Left colon (tissue), 2 donors: ENCODE results near the gene IL31RA. TPM values are rescaled to one million over a fixed set of nuclear protein-coding genes. Genes with fewer than 3 reads are reported as not detected.
"Not testable (repeated sequence)": the region's sequence is repeated elsewhere in the genome, so short reads cannot be mapped to it uniquely, and the experiment has no call there.

ENCODE experiments used
- ATAC-seq: fragments of 200-7000 bp; cut with Tn5 transposase; one replicate; pipeline ENCODE4 v1.9.1; 2020; ENCODE audit warnings: mild to moderate bottlenecking, moderate library complexity
- DNase-seq, 2 donors: peaks; one replicate each; pipeline ENCODE4 v3.0.0-alpha.2; 2020
- intact Hi-C, 2 donors: fragments of 100-400 bp; cut with DNase I in 1 of 2; cut with micrococcal nuclease in 1 of 2; formaldehyde crosslinking; loops; one replicate each; pipeline versions ENCODE4 v1.11.2 to v1.14.0; 2022; cut with DNase I, micrococcal nuclease
- long read RNA-seq: library from polyadenylated mRNA; unstranded; transcript quantifications from one replicate; pipeline ENCODE4 v2.0.0, GENCODE V29; 2021
- total RNA-seq, 2 donors: library from RNA; stranded (reverse); fragmentation: NEBNext Ultra II Directional; extraction: Animal tissue kit (Norgen Biotek cat#: 25700); gene quantifications; one replicate each; pipeline ENCODE4 v1.2.1, GENCODE V29; 2021
- donor health status: DM: no; HTN: no; CAD: no.
- donor health status: DM: yes; HTN: yes; CAD: no.

IL31RA gene
- not detected for total RNA-seq
- long read RNA-seq: 0 reads

DNA sequence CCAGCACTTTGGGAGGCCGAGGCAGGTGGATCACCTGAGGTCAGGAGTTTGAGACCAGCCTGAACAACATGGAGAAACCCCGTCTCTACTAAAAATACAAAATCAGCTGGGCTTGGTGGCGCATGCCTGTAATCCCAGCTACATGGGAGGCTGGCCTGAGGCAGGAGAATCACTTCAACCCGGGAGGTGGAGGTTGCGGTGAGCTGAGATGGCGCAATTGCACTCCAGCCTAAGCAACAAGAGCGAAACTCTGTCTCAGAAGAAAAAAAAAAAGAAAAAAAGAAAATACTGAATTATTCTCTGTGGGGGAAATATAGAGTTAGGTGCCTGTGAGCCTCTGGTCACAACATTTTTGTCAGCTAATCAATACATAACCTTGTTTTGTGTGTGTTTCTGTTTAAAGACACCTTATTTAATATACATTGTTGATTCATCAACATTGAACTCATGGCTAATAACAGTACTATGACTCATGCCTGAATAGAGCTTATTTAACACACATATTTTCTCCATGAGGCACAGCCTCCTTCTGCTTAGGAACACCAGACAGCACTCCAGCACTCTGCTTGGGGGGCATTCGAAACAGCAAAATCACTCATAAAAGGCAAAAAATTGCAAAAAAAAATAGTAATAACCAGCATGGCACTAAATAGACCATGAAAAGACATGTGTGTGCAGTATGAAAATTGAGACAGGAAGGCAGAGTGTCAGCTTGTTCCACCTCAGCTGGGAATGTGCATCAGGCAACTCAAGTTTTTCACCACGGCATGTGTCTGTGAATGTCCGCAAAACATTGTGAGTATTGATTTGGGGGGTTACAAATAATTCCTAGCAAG lies at the start of gene IL31RA:
IL31RA (plus strand) TSS at position 519 of the 836 bp plus-strand sequence; CDS start at position 733, 214 bp downstream.
- intact Hi-C loops: no loop called here
- no peak for DNase-seq
- no peak for ATAC-seq

DNA sequence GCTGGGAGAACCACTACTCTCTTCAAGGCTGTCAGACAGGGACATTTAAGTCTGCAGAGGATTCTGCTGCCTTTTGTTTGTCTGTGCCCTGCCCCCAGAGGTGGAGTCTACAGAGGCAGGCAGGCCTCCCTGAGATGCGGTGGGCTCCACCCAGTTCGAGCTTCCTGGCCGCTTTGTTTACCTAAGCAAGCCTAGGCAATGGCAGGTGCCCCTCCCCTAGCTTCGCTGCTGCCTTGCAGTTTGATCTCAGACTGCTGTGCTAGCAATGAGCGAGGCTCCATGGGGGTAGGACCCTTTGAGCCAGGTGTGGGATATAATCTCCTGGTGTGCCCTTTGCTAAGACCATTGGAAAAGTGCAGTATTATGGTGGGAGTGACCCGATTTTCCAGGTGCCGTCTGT lies 42.3 kb upstream of the IL31RA start:
- intact Hi-C loops, ATAC-seq, DNase-seq: not testable (repeated sequence)

DNA sequence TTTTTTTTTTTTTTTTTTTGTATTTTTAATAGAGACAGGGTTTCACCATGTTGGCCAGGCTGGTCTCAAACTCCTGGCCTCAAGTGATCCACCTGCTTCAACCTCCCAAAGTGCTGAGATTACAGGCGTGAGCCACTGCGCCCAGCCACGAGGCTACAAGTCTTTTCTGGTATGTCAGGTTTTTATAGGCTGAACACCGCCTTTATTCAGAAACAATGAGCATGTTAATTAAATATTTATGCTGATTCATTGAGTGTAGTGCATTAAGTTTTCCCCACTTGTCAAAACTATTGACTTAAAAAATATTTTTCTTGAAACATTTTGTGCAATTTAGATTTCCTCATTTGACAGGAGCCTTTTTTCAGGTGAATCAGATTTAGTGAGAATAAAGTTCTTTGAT lies 35.2 kb upstream of the IL31RA start:
- DNase-seq, ATAC-seq, intact Hi-C loops: not testable (repeated sequence)

DNA sequence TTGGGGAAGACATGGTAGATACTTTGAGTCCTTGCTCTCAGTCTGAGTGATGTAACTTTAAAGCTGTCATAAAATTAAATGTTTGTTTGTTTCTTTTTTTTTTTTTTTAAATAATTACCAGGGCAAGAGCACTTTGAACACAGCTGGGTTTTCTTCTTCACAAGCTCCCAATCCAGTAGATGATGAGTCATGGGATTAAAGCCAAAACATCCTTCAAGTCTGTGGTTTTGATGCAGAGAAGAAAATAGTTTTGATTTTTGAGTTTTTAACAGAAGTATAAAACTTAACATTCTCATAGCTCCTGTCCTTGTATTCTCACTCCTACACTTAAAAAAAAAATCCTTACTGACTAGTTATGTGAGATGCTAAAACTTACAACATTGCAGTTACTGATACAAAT lies 34.8 kb upstream of the IL31RA start:
- intact Hi-C loops: no loop called here
- ATAC-seq: no peak
- DNase-seq: no peak

DNA sequence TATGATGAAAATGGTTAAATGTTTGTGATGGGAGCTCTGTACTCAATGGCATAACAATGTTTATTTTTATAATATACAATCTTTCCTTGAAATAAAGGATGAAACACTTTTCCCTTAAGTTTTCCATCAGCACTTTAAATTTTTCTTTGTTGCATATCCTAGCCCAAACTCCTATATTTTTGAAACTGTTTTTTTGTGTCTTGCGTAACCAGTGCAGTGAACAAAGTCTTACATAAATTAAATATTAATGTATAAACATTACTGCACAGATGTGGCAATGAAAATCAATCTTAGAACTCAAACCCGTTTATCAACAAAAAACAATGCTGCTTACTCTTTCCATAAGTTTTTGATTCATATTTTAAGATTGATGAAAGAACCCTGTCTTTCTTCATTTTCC lies 34.1 kb upstream of the IL31RA start:
- intact Hi-C loops: no loop called here
- ATAC-seq (no peak), DNase-seq (no peak)

DNA sequence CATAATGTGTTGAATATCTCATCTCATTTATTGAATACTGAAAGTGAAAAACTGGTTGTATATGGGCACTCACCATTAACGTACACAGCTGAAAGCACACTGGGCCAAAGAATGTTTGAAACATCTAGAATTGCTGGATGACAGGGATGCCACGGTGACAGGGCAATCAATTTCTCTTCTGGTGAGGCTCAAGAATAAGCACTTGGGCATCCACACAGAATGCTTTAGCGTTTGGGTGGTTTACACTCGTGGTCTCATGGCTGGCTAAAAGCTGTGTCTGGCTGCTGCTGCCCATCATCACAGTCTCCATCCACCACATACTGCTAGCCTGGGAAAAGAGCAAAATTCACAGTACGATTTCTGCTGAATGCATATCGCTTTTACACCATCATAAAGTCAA lies 30.7 kb upstream of the IL31RA start:
- DNase-seq: no peak
- intact Hi-C loops: no loop called here
- no peak for ATAC-seq

DNA sequence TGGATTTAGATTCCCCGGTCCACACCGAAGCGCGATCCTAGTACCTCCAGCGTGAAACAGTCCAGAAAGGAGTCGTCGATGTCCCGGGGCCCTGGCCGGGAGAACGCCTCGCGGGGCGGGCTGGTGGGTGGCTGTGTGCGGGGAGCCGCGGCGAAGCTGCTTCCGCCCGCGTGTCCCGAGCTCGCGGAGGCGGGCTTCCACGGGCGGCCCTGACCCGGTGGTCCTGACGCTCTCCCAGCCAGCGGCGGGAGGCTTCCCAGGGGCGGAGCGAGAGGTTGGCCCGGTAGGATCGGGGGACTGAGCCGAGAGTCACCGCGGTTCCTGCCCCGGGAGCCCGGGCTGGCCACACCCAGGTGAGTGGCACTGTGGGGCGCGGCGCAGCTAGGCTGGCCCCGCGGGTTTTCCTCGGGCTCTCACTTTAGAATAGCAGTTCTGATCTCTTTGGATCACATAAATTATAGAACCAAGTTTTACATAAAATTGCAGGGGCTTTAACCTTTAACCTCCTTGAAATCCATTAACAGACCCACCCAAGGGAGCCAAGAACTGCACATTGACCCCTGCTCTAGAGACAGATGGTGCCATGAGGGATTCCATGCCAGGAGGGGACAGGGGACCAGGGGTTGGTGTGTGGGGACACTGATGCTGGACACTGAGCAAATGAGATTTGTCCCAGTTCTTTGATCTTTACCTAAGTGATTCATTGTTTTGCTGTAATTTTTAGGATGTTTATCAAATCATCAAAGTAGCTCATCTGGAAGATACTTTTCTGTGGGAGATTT lies 29.2 kb upstream of the IL31RA start:
- DNase-seq: no peak
- intact Hi-C loops: no loop called here

DNA sequence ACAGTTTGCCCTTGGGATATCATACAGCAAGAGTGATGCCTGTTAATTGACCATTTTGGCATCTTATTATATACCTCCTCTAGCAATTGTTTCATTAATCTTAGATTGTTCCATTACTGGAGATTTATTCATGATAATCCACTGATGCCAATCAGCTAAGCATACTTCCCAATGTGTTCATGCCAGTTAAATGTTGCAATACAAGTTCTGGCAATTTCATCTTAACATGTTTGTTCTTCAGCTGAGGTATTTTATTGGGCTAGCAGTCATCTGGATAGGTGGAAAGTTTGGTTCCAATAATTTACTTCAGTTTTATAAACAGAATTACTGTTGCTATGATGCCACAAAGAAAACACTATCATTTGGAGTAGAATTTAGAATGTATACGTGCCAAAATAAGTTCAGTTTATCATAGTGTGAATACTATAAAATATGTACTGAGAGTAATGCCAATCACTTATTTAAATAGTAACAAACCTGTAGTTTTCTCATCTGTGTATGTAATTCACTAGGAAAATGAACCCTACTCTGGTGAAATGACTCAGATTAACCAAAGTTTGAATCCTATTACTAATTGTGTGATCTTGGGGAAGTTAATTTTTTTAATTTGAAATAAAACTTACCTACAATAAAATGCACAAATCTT lies 27.9 kb upstream of the IL31RA start:
- intact Hi-C loops: no loop called here
- ATAC-seq: no peak
- no peak for DNase-seq

More for the DNA sequence above, 29.2 kb upstream of the IL31RA start:
- ATAC-seq: no peak

DNA sequence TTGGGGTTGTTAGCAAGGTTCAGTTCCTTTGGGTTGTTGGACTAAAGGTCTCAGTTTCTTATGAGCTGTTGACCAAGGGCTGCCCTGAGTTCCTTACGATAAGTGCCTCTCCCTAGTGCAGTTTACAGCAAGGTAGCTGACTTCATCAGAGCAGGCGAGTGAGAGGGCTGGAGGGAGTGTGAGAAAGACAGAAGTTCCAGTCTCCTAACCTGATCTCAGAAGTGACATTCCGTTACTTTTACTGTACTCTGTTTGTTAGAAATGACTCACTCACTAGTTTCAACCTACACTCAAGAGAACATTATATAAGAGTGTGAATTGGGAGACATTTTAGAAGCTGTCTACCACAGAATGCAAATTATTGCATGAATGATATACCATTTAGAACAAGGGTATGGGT lies 21.2 kb upstream of the IL31RA start:
- intact Hi-C loops: no loop called here
- no peak for DNase-seq
- no peak for ATAC-seq

DNA sequence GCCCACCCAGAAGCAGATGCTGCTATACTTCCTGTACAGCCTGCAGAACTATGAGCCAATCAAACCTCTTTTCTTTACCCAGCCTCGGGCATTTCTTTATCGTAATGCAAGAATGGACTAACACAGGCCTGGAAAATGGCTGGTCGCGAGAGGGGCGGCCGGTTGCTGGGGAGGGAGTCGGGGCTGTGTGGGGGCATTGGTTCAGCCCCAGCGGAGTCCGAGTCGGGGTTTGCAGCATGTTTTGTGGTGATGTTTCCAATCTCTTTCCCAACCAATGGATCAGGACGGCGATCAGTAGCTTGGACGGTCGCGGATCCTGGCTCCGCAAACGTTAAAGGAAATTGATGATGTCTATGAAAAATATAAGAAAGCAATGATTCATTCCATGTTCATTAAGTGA lies 18.7 kb upstream of the IL31RA start:
- ATAC-seq: no peak
- DNase-seq: no peak
- intact Hi-C loops: no loop called here

DNA sequence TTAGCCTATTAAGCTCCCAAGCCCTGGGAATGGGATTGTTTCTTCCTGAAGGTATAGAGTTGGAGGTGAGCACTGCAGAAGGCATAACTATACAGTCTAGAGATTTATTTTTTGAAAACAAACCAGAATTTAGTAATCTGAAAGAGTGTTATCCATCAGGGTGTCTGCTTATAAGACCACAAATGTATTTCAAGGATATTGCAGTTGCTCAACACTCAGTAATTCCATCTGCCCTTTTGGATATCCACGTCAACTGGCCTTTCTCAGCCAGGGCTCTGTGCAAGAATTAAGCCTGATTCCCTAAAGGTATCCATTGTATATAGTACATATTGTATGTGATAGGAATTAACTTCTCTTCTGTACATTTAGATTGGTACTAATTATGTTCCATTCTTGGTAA lies 15.0 kb upstream of the IL31RA start:
- ATAC-seq: no peak
- intact Hi-C loops: no loop called here
- DNase-seq: no peak

DNA sequence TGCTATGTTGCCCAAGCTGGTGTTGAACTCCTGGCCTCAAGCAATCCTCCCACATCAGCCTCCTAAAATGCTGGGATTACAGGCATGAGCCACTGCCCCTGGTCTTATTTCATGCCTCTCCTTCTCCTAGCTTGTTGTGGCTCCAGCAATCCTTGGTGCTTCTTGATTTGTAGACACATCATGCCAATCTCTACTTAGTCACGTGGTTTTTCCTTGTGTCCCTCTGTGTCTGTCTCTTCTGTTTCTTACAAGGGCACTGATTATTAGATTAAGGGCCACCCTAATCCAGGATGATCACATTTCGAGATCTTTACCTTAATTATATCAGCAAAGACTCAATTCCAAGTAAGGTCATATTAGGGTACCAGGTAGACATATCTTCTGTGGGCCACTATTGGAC lies 9.2 kb upstream of the IL31RA start:
- intact Hi-C loops: no loop called here
- ATAC-seq (no peak), DNase-seq (no peak)

DNA sequence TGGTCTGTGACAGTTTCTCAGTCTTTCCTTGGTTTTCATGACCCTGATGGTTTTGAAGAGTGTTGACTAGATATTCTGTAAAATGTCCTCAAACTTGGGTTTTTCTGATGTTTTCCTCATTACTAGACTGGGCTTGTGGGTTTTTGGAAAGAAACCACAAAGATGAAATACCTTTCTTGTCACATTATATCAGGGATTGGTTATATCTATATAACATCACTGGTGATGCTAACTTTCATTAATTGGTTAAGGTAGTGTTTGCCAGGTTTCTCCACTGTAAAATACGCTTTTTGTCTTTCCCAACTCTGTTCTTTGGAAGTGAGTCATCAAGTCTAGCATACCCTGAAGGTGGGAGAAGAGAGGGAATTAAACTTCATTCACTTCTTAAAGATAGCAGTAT lies 3.3 kb upstream of the IL31RA start:
- DNase-seq: no peak
- intact Hi-C loops: no loop called here
- no peak for ATAC-seq

DNA sequence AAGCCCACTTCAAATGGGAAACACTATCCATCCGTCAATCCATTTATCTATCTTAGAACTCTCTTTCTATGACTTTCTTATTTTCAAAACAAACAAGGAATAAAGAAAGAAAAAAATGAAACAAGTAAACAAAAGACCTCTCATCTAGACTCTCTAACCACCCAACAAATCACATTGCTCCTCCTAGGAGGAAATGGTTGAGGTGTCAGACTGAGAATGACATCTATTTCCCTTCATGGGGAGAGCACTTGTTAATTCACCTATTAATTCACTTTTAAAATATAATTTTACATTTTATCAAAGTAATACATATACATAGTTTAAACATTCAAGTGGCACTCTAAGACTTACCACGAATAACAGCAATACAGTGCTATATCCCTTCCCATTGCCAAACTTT lies 2.4 kb upstream of the IL31RA start:
- no peak for DNase-seq
- intact Hi-C loops: no loop called here

DNA sequence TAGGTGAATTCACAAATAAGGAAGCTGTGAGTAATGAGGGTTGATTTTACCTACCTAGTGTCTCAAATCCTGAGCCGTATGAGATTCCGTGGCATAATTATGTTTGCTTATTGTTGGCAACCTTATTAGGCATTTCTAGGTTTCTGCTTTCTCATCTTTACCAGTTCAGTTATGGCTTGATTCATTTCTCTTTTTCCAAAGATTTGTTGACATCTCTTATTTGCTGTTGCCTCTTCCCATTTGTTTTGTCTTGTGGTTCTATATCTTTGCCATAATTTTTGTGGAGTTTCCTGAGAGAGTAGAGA lies 470 bp downstream of the IL31RA start:
- intact Hi-C loops: no loop called here
- no peak for DNase-seq
- no peak for ATAC-seq

More for the DNA sequence above, 2.4 kb upstream of the IL31RA start:
- no peak for ATAC-seq

DNA sequence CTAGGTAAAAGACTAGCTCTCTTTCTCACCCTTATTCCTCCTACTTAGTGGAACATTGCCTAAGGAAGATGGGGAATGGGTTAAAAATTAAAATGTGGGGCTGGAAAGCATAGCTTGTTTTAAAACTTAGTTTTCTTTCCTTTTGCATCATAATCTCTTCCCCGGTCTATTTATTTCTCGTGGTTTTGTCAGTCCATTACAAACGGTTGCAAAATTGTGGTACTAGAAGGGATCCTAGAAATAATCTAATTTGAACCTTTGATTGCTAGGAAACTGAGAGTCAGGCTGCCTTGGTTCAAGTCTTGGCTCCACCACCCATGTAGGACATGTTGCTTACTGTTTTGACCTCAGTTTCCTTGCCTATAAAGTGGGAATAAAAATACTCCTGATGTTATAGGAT lies 1.3 kb downstream of the IL31RA start:
- no peak for ATAC-seq
- intact Hi-C loops: no loop called here
- DNase-seq: no peak

DNA sequence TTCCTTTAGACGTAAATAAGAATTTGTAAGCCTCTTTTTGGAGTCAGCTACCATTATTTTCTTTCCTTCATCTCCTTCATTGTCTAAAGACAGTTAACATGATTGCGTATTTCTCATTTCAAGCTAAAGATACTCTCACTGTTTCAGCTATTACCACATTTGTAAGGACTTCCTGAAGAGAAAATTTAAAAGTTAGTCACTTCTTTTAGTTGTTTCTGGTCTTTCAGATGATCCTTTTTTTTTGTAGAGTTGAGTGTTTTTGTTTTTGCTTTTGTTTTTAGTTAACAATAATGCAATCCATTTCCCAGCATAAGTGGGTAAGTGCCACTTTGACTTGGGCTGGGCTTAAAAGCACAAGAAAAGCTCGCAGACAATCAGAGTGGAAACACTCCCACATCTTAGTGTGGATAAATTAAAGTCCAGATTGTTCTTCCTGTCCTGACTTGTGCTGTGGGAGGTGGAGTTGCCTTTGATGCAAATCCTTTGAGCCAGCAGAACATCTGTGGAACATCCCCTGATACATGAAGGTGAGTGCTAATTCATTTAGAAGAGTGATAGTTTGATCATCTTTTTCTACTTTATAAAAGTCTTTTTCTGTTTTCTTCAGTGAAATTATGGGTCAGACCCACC lies 2.0 kb downstream of the IL31RA start:
- DNase-seq (no peak), ATAC-seq (no peak)
- intact Hi-C loops: no loop called here

DNA sequence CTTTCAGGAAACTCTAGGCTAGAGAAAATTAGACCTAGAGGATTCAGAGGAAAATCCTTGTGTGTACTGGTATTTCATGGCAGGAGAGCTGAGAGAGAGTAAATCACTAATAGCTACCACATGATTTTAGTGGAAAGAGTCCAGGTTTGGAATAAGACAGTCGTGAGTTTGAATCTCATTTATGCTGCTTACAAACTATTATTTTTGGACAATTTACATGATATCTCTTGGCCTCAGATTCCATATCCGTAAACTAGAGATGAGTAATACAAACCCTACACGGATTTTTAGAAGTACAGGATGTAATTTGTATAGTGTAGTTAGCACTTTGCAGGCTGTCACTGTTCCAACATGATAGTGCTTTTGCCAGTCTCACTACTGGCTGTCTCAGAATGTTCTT lies 2.7 kb downstream of the IL31RA start:
- intact Hi-C loops: no loop called here
- ATAC-seq: no peak
- no peak for DNase-seq

DNA sequence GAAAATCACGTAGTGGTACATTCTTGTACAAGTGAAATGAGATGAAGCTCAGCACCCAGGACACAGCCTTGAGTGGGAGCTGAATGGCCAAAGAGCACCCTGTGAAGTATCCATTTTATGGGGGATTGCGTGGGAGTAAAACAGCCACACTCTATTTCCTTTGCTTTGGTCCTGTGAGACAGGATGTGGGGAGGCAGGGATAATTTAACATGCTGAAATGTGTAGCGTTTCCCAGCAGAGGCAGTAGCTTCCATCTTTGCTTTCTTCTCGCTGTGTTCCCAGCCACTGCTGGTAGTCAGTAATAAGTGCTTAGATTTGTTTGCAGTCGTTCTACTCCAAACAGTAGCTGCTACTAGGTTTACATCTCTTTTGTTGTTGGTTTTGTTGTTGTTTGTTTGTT lies 4.4 kb downstream of the IL31RA start:
- intact Hi-C loops: no loop called here
- ATAC-seq (no peak), DNase-seq (no peak)
